ENCODE results near the gene ATP2B2.

ATP2B2 gene

GRCh38 chr3:10389995-10390394 lies 115.4 kb downstream of the ATP2B2 start:
- Histone ChIP-seq H3K4me1 (no peaks in the 10 kb centered on the region), H3K9me3 (no peaks in the 10 kb centered on the region; the same call in 1 of the 2 replicates), H3K27me3 (no peaks in the 10 kb centered on the region), H3K4me3 (ENCODE audit: low read depth, low read length) (no peak overlapping the region), H3K36me3 (no peaks in the 10 kb centered on the region)
- no peak for TF ChIP-seq CTCF (IDR thresholded peaks at IDR 0.05; ENCODE audit: low read depth, low read length)
- no peak for DNase-seq

DNA sequence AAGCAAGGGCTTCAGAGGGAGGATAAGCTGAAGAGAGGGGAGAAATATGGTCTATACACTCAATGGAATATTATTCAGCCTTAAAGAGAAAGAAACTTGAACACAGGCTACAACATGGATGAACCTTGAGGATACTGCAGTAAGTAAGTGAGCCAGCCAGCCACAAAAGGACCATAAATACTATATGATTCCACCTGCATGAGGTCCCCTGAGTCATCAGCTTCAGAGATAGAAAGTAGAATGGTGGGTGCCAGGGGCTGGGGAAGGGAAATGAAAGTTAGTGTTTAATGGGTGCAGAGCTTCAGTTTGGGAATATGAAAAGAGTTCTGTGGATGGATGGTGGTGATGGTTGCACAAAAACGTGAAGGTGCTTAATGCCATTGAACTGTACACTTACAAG lies 116.0 kb downstream of the ATP2B2 start:
- DNase-seq, result no peak
- TF ChIP-seq CTCF (IDR thresholded peaks at IDR 0.05; ENCODE audit: low read depth, low read length), result no peak
- Histone ChIP-seq H3K4me1 (no peaks in the 10 kb centered on the region), H3K9me3 (no peaks in the 10 kb centered on the region; the same call in 1 of the 2 replicates), H3K4me3 (ENCODE audit: low read depth, low read length) (no peak overlapping the region), H3K27me3 (no peaks in the 10 kb centered on the region), H3K36me3 (no peaks in the 10 kb centered on the region)

DNA sequence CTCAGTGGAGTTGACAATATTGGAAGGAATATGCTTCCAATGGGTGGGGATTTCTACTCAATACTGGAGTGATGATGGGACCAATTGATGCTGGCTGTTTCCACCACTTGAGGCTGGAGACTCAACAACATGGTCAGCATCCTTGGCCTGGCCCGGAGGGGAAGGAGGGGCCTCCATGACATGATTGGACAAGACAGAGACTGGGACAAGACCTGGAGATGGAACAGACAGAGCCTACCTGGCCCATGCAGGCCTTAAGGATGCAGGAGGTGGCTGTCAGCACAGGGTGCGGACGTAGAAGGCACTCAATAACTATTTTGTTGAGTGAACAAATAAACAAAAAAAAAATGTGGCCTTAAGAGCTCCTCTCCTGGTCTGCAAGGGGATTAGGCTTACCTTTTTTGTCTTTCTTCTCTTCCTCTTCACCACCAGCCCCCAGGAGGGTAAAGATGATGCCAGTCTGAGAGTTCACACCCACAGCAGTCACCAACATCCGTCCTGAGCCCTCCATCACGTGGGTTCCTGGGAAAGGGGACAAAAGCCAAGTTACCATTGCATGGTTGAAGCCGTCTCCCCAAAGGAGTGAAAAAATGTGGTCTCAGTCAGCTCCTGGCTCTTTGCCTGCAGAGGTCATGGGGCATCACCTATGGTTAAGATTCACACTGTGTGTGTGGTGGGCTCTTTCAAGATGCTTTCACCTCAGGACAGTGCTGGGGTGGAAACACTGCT lies 117.3 kb downstream of the ATP2B2 start:
- no peak for TF ChIP-seq CTCF (IDR thresholded peaks at IDR 0.05; ENCODE audit: low read depth, low read length)
- H3K9me3 ChIP-seq, result no peaks in the 10 kb centered on the region; the same call in 1 of the 2 replicates
- no peaks in the 10 kb centered on the region for H3K4me1 ChIP-seq
- no peak overlapping the region for H3K4me3 ChIP-seq (ENCODE audit: low read depth, low read length)
- DNase-seq, result no peak
- H3K27me3 ChIP-seq, result no peaks in the 10 kb centered on the region
- H3K36me3 ChIP-seq, result no peaks in the 10 kb centered on the region

DNA sequence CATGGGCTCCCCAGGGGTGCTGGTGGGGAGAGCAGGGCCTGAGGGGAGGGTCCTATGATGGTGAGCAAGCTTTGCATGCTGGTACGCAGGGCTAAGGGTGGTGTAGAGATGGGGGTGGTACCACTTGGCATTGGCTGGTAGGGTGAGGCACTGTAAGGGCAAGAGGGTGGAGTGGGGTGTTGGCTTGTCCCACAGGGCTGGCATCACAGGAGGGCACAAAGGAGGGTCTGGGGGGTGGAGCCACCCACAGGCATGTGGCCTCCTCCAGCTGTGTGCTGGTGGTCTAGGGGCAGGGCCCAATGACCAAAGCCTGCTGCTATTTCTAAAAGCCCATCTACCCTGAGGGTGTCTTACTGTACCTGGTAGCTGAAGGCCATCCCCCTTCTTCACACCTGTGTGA lies 119.3 kb downstream of the ATP2B2 start:
- no peak for DNase-seq
- TF ChIP-seq CTCF (IDR thresholded peaks at IDR 0.05; ENCODE audit: low read depth, low read length), result no peak
- Histone ChIP-seq H3K4me1 (no peaks in the 10 kb centered on the region), H3K9me3 (no peaks in the 10 kb centered on the region; the same call in 1 of the 2 replicates), H3K36me3 (no peaks in the 10 kb centered on the region), H3K4me3 (ENCODE audit: low read depth, low read length) (no peak overlapping the region), H3K27me3 (no peaks in the 10 kb centered on the region)

DNA sequence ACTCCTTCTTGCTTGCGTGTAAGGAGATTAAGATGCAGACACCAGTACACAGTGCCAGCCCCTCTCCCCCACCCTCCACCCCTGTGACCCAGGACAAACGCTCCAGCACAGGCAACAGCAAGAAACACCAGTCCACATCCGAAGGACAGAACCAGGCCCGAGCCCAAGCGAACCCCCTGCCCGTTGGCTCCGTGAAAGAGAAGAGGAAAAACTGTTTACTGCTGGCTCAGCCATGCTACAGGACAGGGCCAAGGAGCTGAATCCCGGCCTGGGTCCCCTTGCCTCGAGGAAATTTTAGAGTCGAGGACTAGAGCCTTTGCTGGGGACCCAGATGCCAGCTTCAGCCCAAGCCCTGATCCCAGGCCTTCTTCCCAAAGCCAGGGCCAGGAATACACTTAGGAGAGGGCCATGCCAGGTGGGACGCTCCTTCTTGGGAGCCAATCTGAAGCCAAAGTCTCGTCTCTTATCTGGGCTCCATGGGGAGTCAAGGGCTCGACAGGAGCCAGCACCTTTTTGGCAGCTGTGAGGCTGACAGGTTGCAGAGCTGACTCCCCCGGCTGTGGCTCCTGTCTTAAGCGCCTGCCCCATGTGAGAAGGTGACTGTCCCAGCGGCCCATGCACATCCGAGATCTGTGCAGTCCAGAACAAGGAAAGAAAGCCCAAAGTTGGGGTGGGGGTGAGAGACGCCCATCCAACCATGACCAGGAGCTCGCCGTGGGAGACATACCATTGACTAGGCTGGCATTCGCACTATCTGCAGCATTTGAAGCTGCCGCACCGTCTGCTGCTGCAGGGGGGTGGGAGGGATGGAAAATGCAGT lies 120.6 kb downstream of the ATP2B2 start:
- no peak overlapping the region for H3K4me3 ChIP-seq (ENCODE audit: low read depth, low read length)
- no peaks in the 10 kb centered on the region for H3K4me1 ChIP-seq
- H3K27me3 ChIP-seq, result no peaks in the 10 kb centered on the region
- H3K36me3 ChIP-seq, result no peaks in the 10 kb centered on the region
- no peaks in the 10 kb centered on the region; the same call in 1 of the 2 replicates for H3K9me3 ChIP-seq
- no peak for DNase-seq
- no peak for TF ChIP-seq CTCF (IDR thresholded peaks at IDR 0.05; ENCODE audit: low read depth, low read length)

DNA sequence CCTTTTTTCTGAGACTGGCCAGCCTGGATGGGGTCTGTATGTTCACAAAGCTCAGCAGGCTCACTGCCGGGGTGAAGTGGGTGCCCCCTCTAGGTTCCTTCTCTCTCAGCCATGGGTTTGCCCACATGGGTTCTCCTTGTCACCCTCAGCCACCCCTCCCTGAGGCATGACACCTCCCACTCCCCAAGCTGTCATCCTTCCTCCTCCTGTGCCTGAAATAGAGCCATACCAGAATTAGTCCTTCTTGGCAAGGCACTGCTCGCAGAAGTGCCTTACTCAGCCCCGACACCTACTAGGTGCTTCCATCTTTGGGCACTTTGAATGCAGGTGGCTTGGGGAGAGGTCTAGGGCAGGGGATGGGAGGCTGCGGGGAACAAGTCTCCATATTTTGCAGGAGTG lies 121.5 kb downstream of the ATP2B2 start:
- no peak overlapping the region for H3K4me3 ChIP-seq (ENCODE audit: low read depth, low read length)
- H3K9me3 ChIP-seq, result no peaks in the 10 kb centered on the region; the same call in 1 of the 2 replicates
- no peaks in the 10 kb centered on the region for H3K4me1 ChIP-seq
- DNase-seq, result no peak
- TF ChIP-seq CTCF (IDR thresholded peaks at IDR 0.05; ENCODE audit: low read depth, low read length), result no peak
- no peaks in the 10 kb centered on the region for H3K27me3 ChIP-seq
- no peaks in the 10 kb centered on the region for H3K36me3 ChIP-seq

Data from BE2C (cell line).